ENCODE measurements around the gene PAM.

DNA sequence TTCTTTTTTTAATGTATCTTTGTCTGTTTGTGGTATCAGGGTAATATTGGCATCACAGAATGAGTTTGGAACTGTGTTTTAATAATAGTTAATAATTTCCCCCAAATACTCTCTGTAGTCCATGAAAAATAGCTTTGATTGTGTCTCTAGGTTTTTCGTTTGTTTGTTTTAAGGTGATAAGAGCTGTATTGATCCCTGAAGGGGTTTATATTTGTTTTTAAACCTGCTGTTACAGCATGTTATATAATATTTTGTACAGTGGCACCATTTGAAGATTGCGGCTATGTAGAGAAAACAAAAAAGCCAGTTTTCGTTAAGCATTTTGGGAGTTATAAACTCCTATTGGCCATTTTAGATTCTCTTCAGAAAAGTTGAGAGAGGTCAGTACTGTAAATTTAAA is 15.7 kb downstream of the PAM start:
- TF ChIP-seq, protein P1, sequence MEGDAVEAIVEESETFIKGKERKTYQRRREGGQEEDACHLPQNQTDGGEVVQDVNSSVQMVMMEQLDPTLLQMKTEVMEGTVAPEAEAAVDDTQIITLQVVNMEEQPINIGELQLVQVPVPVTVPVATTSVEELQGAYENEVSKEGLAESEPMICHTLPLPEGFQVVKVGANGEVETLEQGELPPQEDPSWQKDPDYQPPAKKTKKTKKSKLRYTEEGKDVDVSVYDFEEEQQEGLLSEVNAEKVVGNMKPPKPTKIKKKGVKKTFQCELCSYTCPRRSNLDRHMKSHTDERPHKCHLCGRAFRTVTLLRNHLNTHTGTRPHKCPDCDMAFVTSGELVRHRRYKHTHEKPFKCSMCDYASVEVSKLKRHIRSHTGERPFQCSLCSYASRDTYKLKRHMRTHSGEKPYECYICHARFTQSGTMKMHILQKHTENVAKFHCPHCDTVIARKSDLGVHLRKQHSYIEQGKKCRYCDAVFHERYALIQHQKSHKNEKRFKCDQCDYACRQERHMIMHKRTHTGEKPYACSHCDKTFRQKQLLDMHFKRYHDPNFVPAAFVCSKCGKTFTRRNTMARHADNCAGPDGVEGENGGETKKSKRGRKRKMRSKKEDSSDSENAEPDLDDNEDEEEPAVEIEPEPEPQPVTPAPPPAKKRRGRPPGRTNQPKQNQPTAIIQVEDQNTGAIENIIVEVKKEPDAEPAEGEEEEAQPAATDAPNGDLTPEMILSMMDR (IDR thresholded peaks at IDR 0.05), result no peak
- no peak for TF ChIP-seq POLR2A (IDR thresholded peaks at IDR 0.05)
- no peak for TF ChIP-seq EP300 (IDR thresholded peaks at IDR 0.05)
